Keratinocyte (primary cell): ENCODE results near the gene DLG2. TPM values are rescaled to one million over a fixed set of nuclear protein-coding genes. Genes with fewer than 3 reads are reported as not detected.
"Not testable (repeated sequence)": the region's sequence is repeated elsewhere in the genome, so short reads cannot be mapped to it uniquely, and the experiment has no call there.

Source experiments
- DNase-seq: peaks from one replicate; pipeline ENCODE4 v3.0.0-alpha.2; 2011; ENCODE audit warnings: low read depth, missing footprints, low spot score
- FAIRE-seq: peaks from 2 replicates; lab custom pipeline; 2011; peaks lifted over from hg19 to GRCh38; lab: Jason Lieb, UNC
- H2AFZ ChIP-seq: 2 replicates; pipeline ENCODE4 v1.6.0; 2012; ENCODE audit warnings: low read length, control low read depth, inconsistent platforms; ENCODE audit not compliant: control insufficient read depth
- H3K27ac ChIP-seq: 2 replicates; pipeline ENCODE4 v1.5.1; 2011; ENCODE audit warnings: low read length; ENCODE audit not compliant: control insufficient read depth, insufficient read depth
- H3K27me3 ChIP-seq: 3 replicates; pipeline ENCODE4 v1.6.0; 2011; ENCODE audit warnings: low read length; ENCODE audit not compliant: control insufficient read depth, insufficient read depth; ENCODE audit errors: extremely low read depth
- H3K36me3 ChIP-seq, 2 experiments: 2 replicates in 1 of 2; 3 replicates in 1 of 2; pipeline ENCODE4 v1.5.1; 2011; ENCODE audit warnings: low read length in 2 of 2, mild to moderate bottlenecking in 1 of 2; ENCODE audit not compliant: control insufficient read depth in 2 of 2, insufficient read depth in 2 of 2; ENCODE audit errors: extremely low read depth in 1 of 2
- H3K4me1 ChIP-seq: 3 replicates; pipeline ENCODE4 v1.5.1; 2011; ENCODE audit warnings: low read length; ENCODE audit not compliant: control insufficient read depth, insufficient read depth; ENCODE audit errors: extremely low read depth
- H3K4me2 ChIP-seq: 3 replicates; pipeline ENCODE4 v1.6.0; 2011; ENCODE audit warnings: low read depth, low read length; ENCODE audit not compliant: control insufficient read depth, insufficient read depth; ENCODE audit errors: extremely low read depth
- H3K4me3 ChIP-seq, 3 experiments: fragments of 200-600 bp in 1 of 3; sonication (generic) in 1 of 3; 2 replicates in 2 of 3; 3 replicates in 1 of 3; pipeline ENCODE4 v1.5.1; 2011 to 2016; ENCODE audit warnings: low read length in 3 of 3, mild to moderate bottlenecking in 3 of 3, control low read depth in 2 of 3, inconsistent platforms in 1 of 3, low read depth in 1 of 3, mixed read lengths in 1 of 3, mixed run types in 1 of 3, moderate library complexity in 1 of 3; ENCODE audit not compliant: control insufficient read depth in 2 of 3, insufficient read depth in 2 of 3; ENCODE audit errors: extremely low read depth in 1 of 3
- H3K79me2 ChIP-seq: 2 replicates; pipeline ENCODE4 v1.6.0; 2012; ENCODE audit warnings: low read length; ENCODE audit not compliant: control insufficient read depth, insufficient read depth
- H3K9ac ChIP-seq: 3 replicates; pipeline ENCODE4 v1.6.0; 2011; ENCODE audit warnings: low read length; ENCODE audit not compliant: control insufficient read depth, insufficient read depth; ENCODE audit errors: extremely low read depth
- H3K9me1 ChIP-seq: 3 replicates; pipeline ENCODE4 v1.6.0; 2011; ENCODE audit warnings: low read length; ENCODE audit not compliant: control insufficient read depth, insufficient read depth; ENCODE audit errors: extremely low read depth
- H3K9me3 ChIP-seq: 2 replicates; pipeline ENCODE4 v1.5.1; 2012; ENCODE audit warnings: low read depth, low read length; ENCODE audit not compliant: control insufficient read depth
- H4K20me1 ChIP-seq: 3 replicates; pipeline ENCODE4 v1.6.0; 2011; ENCODE audit warnings: low read length; ENCODE audit not compliant: control insufficient read depth, insufficient read depth; ENCODE audit errors: extremely low read depth
- CTCF ChIP-seq, 3 experiments: IDR thresholded peaks in 1 of 3; conservative IDR thresholded peaks in 1 of 3; optimal IDR thresholded peaks in 1 of 3; 2 replicates in 2 of 3; 3 replicates in 1 of 3; pipeline versions ENCODE3 to v1.5.1; 2011; ENCODE audit warnings: low read length in 3 of 3, mild to moderate bottlenecking in 3 of 3, moderate library complexity in 2 of 3, control low read depth in 1 of 3, inconsistent platforms in 1 of 3; ENCODE audit not compliant: insufficient read depth in 2 of 3; ENCODE audit errors: extremely low read depth in 1 of 3
- EZH2 ChIP-seq: IDR thresholded peaks from one replicate; pipeline ENCODE4 v1.6.1; 2012; ENCODE audit warnings: inconsistent platforms, mild to moderate bottlenecking, low read length, moderate library complexity
- dilution Hi-C: fragments of 300-500 bp; cut with MboI; formaldehyde crosslinking; loops from one replicate; pipeline ENCODE4 v1.7.0; 2020; ENCODE audit warnings: low sequenced_read_pairs; ENCODE audit not compliant: extremely low pct_ligation_motif_present
- polyA plus RNA-seq, 5 experiments: library from polyadenylated mRNA; depleted of rRNA in 3 of 5; stranded (reverse) in 3 of 5; stranded (forward) in 1 of 5; unstranded in 1 of 5; fragments of >200 nt; gene quantifications; 1 replicate in 1 of 5; 2 replicates in 3 of 5; 3 replicates in 1 of 5; pipeline versions ENCODE4 v1.2.1 to v1.2.3, GENCODE V29; 2011 to 2012; ENCODE audit warnings: missing spikeins in 2 of 5, low read depth in 1 of 5, low replicate concordance in 1 of 5

DLG2 gene
- polyA plus RNA-seq, 1 donor (not counting 4 experiments of a cell fraction or from before 2014, with no cell fraction given) = 0.55 TPM

- H4K20me1 ChIP-seq = peaks cover 4% of the 10 kb centered on the region
- no peak overlapping the region for H3K27ac ChIP-seq
- H3K9me3 ChIP-seq = no peaks in the 10 kb centered on the region
- DNase-seq (no peak), FAIRE-seq (no peak)
- no peak overlapping the region for H2AFZ ChIP-seq
- peaks cover 40% of the 10 kb centered on the region for H3K79me2 ChIP-seq
- dilution Hi-C loops = no loop called here
- no peak overlapping the region for H3K4me2 ChIP-seq
- peaks cover 1 to 16% of the 10 kb centered on the region in 2 experiments for H3K36me3 ChIP-seq
- no peak for TF ChIP-seq EZH2
- TF ChIP-seq CTCF (optimal IDR thresholded peaks at IDR 0.05 in 1 of 3, IDR thresholded peaks at IDR 0.05 in 1 of 3, conservative IDR thresholded peaks at IDR 0.05 in 1 of 3; ENCODE audit: extremely low read depth in 1 of 3, insufficient read depth in 2 of 3, low read length in 3 of 3) = no peak
- no peaks in the 10 kb centered on the region for H3K9me1 ChIP-seq
- no peak overlapping the region for H3K9ac ChIP-seq
- no peak overlapping the region for H3K4me3 ChIP-seq
- H3K27me3 ChIP-seq = no peaks in the 10 kb centered on the region
- H3K4me1 ChIP-seq = peaks cover 16% of the 10 kb centered on the region
Observed at GRCh38 chr11:85656777-85657176, 29.6 kb upstream of the DLG2 start.

- H4K20me1 ChIP-seq, H3K9me3 ChIP-seq, H3K27ac ChIP-seq, H3K9me1 ChIP-seq, H3K9ac ChIP-seq, H3K4me2 ChIP-seq, FAIRE-seq, H3K27me3 ChIP-seq, H2AFZ ChIP-seq, H3K4me1 ChIP-seq, DNase-seq, H3K4me3 ChIP-seq, dilution Hi-C loops: not testable (repeated sequence)
- Histone ChIP-seq H3K36me3 (peaks cover 1 to 16% of the 10 kb centered on the region in 2 experiments), H3K79me2 (peaks cover 17% of the 10 kb centered on the region)
Observed at GRCh38 chr11:85654343-85654742, 27.2 kb upstream of the DLG2 start.

- H4K20me1 ChIP-seq = no peaks in the 10 kb centered on the region
- no peaks in the 10 kb centered on the region for H3K4me1 ChIP-seq
- FAIRE-seq (no peak), DNase-seq (no peak)
- dilution Hi-C loops = no loop called here
- H3K27ac ChIP-seq = no peak overlapping the region
- H3K9me3 ChIP-seq = no peaks in the 10 kb centered on the region
- H3K4me2 ChIP-seq = no peak overlapping the region
- H3K9me1 ChIP-seq = no peaks in the 10 kb centered on the region
- H3K27me3 ChIP-seq = no peaks in the 10 kb centered on the region
- TF ChIP-seq CTCF (optimal IDR thresholded peaks at IDR 0.05 in 1 of 3, IDR thresholded peaks at IDR 0.05 in 1 of 3, conservative IDR thresholded peaks at IDR 0.05 in 1 of 3; ENCODE audit: extremely low read depth in 1 of 3, insufficient read depth in 2 of 3, low read length in 3 of 3) = no peak
- no peak for TF ChIP-seq EZH2
- peaks cover 19% of the 10 kb centered on the region for H3K79me2 ChIP-seq
- no peak overlapping the region for H2AFZ ChIP-seq
- no peak overlapping the region for H3K9ac ChIP-seq
- H3K36me3 ChIP-seq = peaks cover 1 to 7% of the 10 kb centered on the region in 2 experiments
- no peak overlapping the region for H3K4me3 ChIP-seq
Observed at GRCh38 chr11:85652786-85653447, 25.8 kb upstream of the DLG2 start.
